Bronchial epithelial cell (primary cell): ENCODE results near the gene CTLA4. TPM values are rescaled to one million over a fixed set of nuclear protein-coding genes. Genes with fewer than 3 reads are reported as not detected.
A peak's percentile ranks its signal among the peaks of the same experiment; 100 is the strongest.

Experiments
- DNase-seq: peaks from one replicate; pipeline ENCODE4 v3.0.0-alpha.2; 2010; ENCODE audit warnings: low read depth
- FAIRE-seq: peaks from 2 replicates; lab custom pipeline; 2011; peaks lifted over from hg19 to GRCh38; lab: Jason Lieb, UNC
- H3K27me3 ChIP-seq: 2 replicates; pipeline ENCODE4 v1.5.1; 2011; ENCODE audit warnings: low read length; ENCODE audit not compliant: control insufficient read depth, insufficient read depth
- H3K36me3 ChIP-seq: 2 replicates; pipeline ENCODE4 v1.5.1; 2011; ENCODE audit warnings: low read length; ENCODE audit not compliant: control insufficient read depth, insufficient read depth
- H3K4me3 ChIP-seq: 2 replicates; pipeline ENCODE4 v1.5.1; 2011; ENCODE audit warnings: mild to moderate bottlenecking, low read depth, low read length, control low read depth
- CTCF ChIP-seq: IDR thresholded peaks from 2 replicates; pipeline ENCODE4 v1.5.1; 2011; ENCODE audit warnings: mild to moderate bottlenecking, moderate library complexity, low read length, control low read depth, inconsistent platforms; ENCODE audit not compliant: insufficient read depth, severe bottlenecking
- total RNA-seq: library from RNA; depleted of rRNA; stranded (reverse); fragments of >200 nt; gene quantifications from 2 replicates; pipeline ENCODE4 v1.2.1, GENCODE V29; 2014

CTLA4 gene
- total RNA-seq, 1 donor from 2014 or later, result not detected

- DNase-seq (no peak), FAIRE-seq (no peak)
- Histone ChIP-seq H3K36me3 (no peaks in the 10 kb centered on the region), H3K27me3 (no peaks in the 10 kb centered on the region), H3K4me3 (no peak overlapping the region)
- TF ChIP-seq CTCF, result no peak
These were observed 50.7 kb downstream of the CTLA4 start for GRCh38 chr2:203918264-203918663.

- Histone ChIP-seq H3K36me3 (no peaks in the 10 kb centered on the region), H3K27me3 (no peaks in the 10 kb centered on the region), H3K4me3 (no peak overlapping the region)
- FAIRE-seq (peak; percentile 23), DNase-seq (no peak)
- TF ChIP-seq CTCF, result no peak
These were observed 51.3 kb downstream of the CTLA4 start for GRCh38 chr2:203918839-203919238.

Other genes starting within 250 kb of the CTLA4 start
- not detected in 2 replicates for gene CD28, start 161.1 kb upstream of the CTLA4 start, total RNA-seq
- gene ICOS, start 69.0 kb downstream of the CTLA4 start, total RNA-seq, result not detected in 2 replicates